PFSK-1 (cell line): ENCODE results near the gene RAP1GAP2.

Experiments
- FOXP2 ChIP-seq: optimal IDR thresholded peaks from 2 replicates; pipeline ENCODE3; 2011; ENCODE audit warnings: borderline replicate concordance, control low read depth, inconsistent platforms; ENCODE audit not compliant: insufficient read depth; ENCODE audit errors: extremely low read length, extremely low read depth
- POLR2AphosphoS5 ChIP-seq: IDR thresholded peaks from 2 replicates; pipeline ENCODE4 v1.6.1; 2012; ENCODE audit warnings: low read depth, mild to moderate bottlenecking, control low read depth, low read length, moderate library complexity
- SIN3A ChIP-seq: IDR thresholded peaks from 2 replicates; pipeline ENCODE4 v1.6.1; 2012; ENCODE audit warnings: mild to moderate bottlenecking, low read length, moderate library complexity, borderline replicate concordance; ENCODE audit not compliant: insufficient read depth
- TAF1 ChIP-seq: IDR thresholded peaks from 2 replicates; pipeline ENCODE4 v1.6.1; 2012; ENCODE audit warnings: low read length, control low read depth, borderline replicate concordance; ENCODE audit not compliant: insufficient read depth

- TF ChIP-seq POLR2AphosphoS5 = no peak
- TF ChIP-seq TAF1 = no peak
- TF ChIP-seq FOXP2 = no peak
- no peak for TF ChIP-seq SIN3A
Observed at GRCh38 chr17:3049705-3050295, 253.6 kb downstream of the RAP1GAP2 start.
